Measurements from ENCODE around the gene CFAP77. TPM values are rescaled to one million over a fixed set of nuclear protein-coding genes. Genes with fewer than 3 reads are reported as not detected.

Gene CFAP77
- total RNA-seq, 2 experiments from 2014 or later = not detected

- H3K27me3 Mint-ChIP-seq = no peaks in the 10 kb centered on the region
- POLR2A ChIA-PET = interaction anchor here (0.8 kb wide), 1 partner anchor 10 kb away, joined by 3 read pairs; no protein-coding TSS in a partner anchor
- DNase-seq (no peak), ATAC-seq (no peak)
- H3K4me1 Mint-ChIP-seq (ENCODE audit: low read depth) = peaks cover 29% of the 10 kb centered on the region
- no peaks in the 10 kb centered on the region for H3K9me3 Mint-ChIP-seq
- intact Hi-C loops (cut with micrococcal nuclease) = no loop called here
- CTCF ChIA-PET = interaction anchor here (1.2 to 1.5 kb wide), 2 partner anchors 10 to 193 kb away, joined by 3 to 4 read pairs; no protein-coding TSS in a partner anchor
- H3K27ac Mint-ChIP-seq = peak overlapping the region; percentile 52
- no peak overlapping the region for H3K4me3 Mint-ChIP-seq
- peaks cover 47% of the 10 kb centered on the region for H3K36me3 Mint-ChIP-seq (ENCODE audit: low read depth)
- TF ChIP-seq CTCF (IDR thresholded peaks at IDR 0.05) = no peak
Measured at GRCh38 chr9:132381966-132382541, 28.0 kb upstream of the CFAP77 start.

- ATAC-seq = no peak
- H3K27ac Mint-ChIP-seq = peak overlapping the region; percentile 48
- H3K9me3 Mint-ChIP-seq = no peaks in the 10 kb centered on the region
- H3K27me3 Mint-ChIP-seq = no peaks in the 10 kb centered on the region
- intact Hi-C loops (cut with micrococcal nuclease) = no loop called here
- POLR2A ChIA-PET = interaction anchor here (1.1 to 2.1 kb wide), 4 partner anchors 10 to 63 kb away, joined by 3 to 6 read pairs (median 4); no protein-coding TSS in a partner anchor
- H3K4me3 Mint-ChIP-seq = no peak overlapping the region
- peaks cover 29% of the 10 kb centered on the region for H3K4me1 Mint-ChIP-seq (ENCODE audit: low read depth)
- DNase-seq = no peak
- peaks cover 57% of the 10 kb centered on the region for H3K36me3 Mint-ChIP-seq (ENCODE audit: low read depth)
- no peak for TF ChIP-seq CTCF (IDR thresholded peaks at IDR 0.05)
- CTCF ChIA-PET = interaction anchor here (1.1 kb wide), 1 partner anchor 147 kb away, joined by 3 read pairs; no protein-coding TSS in a partner anchor
Measured at GRCh38 chr9:132383462-132383883, 26.5 kb upstream of the CFAP77 start.

GRCh38 chr9:132384376-132384775 lies 25.6 kb upstream of the CFAP77 start:
- CTCF ChIA-PET = interaction anchor here (1.1 kb wide), 1 partner anchor 148 kb away, joined by 3 read pairs; no protein-coding TSS in a partner anchor
- DNase-seq = no peak
- intact Hi-C loops (cut with micrococcal nuclease) = no loop called here
- no peak for ATAC-seq
- POLR2A ChIA-PET = interaction anchor here (1.1 to 2.1 kb wide), 4 partner anchors 11 to 64 kb away, joined by 3 to 6 read pairs (median 4); no protein-coding TSS in a partner anchor
- H3K27me3 Mint-ChIP-seq = no peaks in the 10 kb centered on the region
- H3K9me3 Mint-ChIP-seq = no peaks in the 10 kb centered on the region
- peaks cover 60% of the 10 kb centered on the region for H3K36me3 Mint-ChIP-seq (ENCODE audit: low read depth)
- H3K27ac Mint-ChIP-seq = peak overlapping the region; percentile 53
- peaks cover 29% of the 10 kb centered on the region for H3K4me1 Mint-ChIP-seq (ENCODE audit: low read depth)
- H3K4me3 Mint-ChIP-seq = no peak overlapping the region
- TF ChIP-seq CTCF (IDR thresholded peaks at IDR 0.05) = no peak

GRCh38 chr9:132387133-132387532 lies 22.9 kb upstream of the CFAP77 start:
- ChIA-PET CTCF (no interaction called here), POLR2A (interaction anchor here (0.6 to 0.7 kb wide), 2 partner anchors 66 to 305 kb away, joined by 3 read pairs; no protein-coding TSS in a partner anchor)
- Mint-ChIP-seq H3K4me3 (no peak overlapping the region), H3K9me3 (no peaks in the 10 kb centered on the region), H3K27me3 (no peaks in the 10 kb centered on the region), H3K36me3 (ENCODE audit: low read depth) (peaks cover 72% of the 10 kb centered on the region), H3K4me1 (ENCODE audit: low read depth) (peaks cover 21% of the 10 kb centered on the region), H3K27ac (no peak overlapping the region)
- DNase-seq = no peak
- TF ChIP-seq CTCF (IDR thresholded peaks at IDR 0.05) = no peak
- intact Hi-C loops (cut with micrococcal nuclease) = no loop called here
- no peak for ATAC-seq

GRCh38 chr9:132390966-132391365 lies 19.0 kb upstream of the CFAP77 start:
- Mint-ChIP-seq H3K36me3 (ENCODE audit: low read depth) (peaks cover 60% of the 10 kb centered on the region), H3K27me3 (no peaks in the 10 kb centered on the region)

More at GRCh38 chr9:132390966-132391365, 19.0 kb upstream of the CFAP77 start:
- ChIA-PET POLR2A (no interaction called here), CTCF (no interaction called here)
- DNase-seq (no peak), ATAC-seq (no peak)
- intact Hi-C loops (cut with micrococcal nuclease) = no loop called here
- H3K9me3 Mint-ChIP-seq = no peaks in the 10 kb centered on the region
- no peak overlapping the region for H3K4me3 Mint-ChIP-seq
- TF ChIP-seq CTCF (IDR thresholded peaks at IDR 0.05) = no peak
- H3K27ac Mint-ChIP-seq = no peak overlapping the region
- H3K4me1 Mint-ChIP-seq (ENCODE audit: low read depth) = no peaks in the 10 kb centered on the region

Measured in activated CD8-positive, alpha-beta T cell treated with anti-CD3 and anti-CD28 coated beads for 36 hours (primary cell).